K562 (cell line): ENCODE data around the gene GLDN. TPM values are rescaled to one million over a fixed set of nuclear protein-coding genes. Genes with fewer than 3 reads are reported as not detected.

Experiments used
- DMBX1 ChIP-seq: fragments of 250-450 bp; sonication (Bioruptor Pico); IDR thresholded peaks from 2 replicates; pipeline ENCODE4 v1.8.0; 2022; ENCODE audit warnings: inconsistent platforms, mild to moderate bottlenecking, moderate library complexity, borderline replicate concordance
- L3MBTL2 ChIP-seq: fragments of 450-650 bp; IDR thresholded peaks from 2 replicates; pipeline ENCODE4 v1.6.1; 2016; ENCODE audit warnings: mild to moderate bottlenecking, moderate library complexity
- OTX1 ChIP-seq: fragments of 450-650 bp; formaldehyde crosslinking; IDR thresholded peaks from 2 replicates; pipeline ENCODE4 v1.4.0; 2022; ENCODE audit warnings: mild to moderate bottlenecking
- PHB ChIP-seq: fragments of 250-450 bp; sonication (Bioruptor Pico); IDR thresholded peaks from 2 replicates; pipeline ENCODE4 v1.5.0; 2021
- RAD21 ChIP-seq, 2 experiments: fragments of 250-450 bp in 1 of 2; fragments of 450-650 bp in 1 of 2; sonication (Bioruptor Pico) in 1 of 2; formaldehyde crosslinking in 1 of 2; IDR thresholded peaks in 1 of 2; conservative IDR thresholded peaks in 1 of 2; 2 replicates each; pipeline versions ENCODE4 v1.4.0 to v1.8.0; 2020 to 2022; ENCODE audit warnings: mild to moderate bottlenecking in 2 of 2, moderate library complexity in 1 of 2
- RBFOX2 ChIP-seq: fragments of 200-400 bp; formaldehyde crosslinking; IDR thresholded peaks from 2 replicates; pipeline ENCODE4 v1.6.1; 2017; ENCODE audit warnings: low read depth, mild to moderate bottlenecking, low read length, moderate library complexity
- ZNF436 ChIP-seq: fragments of 250-450, 450-650 bp; sonication (Bioruptor Pico); formaldehyde crosslinking; IDR thresholded peaks from 2 replicates; pipeline ENCODE4 v1.7.0; 2020; ENCODE audit warnings: mild to moderate bottlenecking
- polyA plus RNA-seq, 8 experiments: library from polyadenylated mRNA; depleted of rRNA in 4 of 8; stranded (reverse) in 5 of 8; unstranded in 3 of 8; fragments of >200 nt; fragmentation: Nextera tagmentation in 2 of 8; fragmentation: Illumina TruSeq in 1 of 8; extraction: Ambion mirVana in 2 of 8; extraction: Trizol in 1 of 8; gene quantifications; 2 replicates each; pipeline versions ENCODE4 v1.2.1 to v1.2.3, GENCODE V29; 2011 to 2014; ENCODE audit warnings: inconsistent platforms in 1 of 8, missing spikeins in 1 of 8
- total RNA-seq, 7 experiments: library from RNA; depleted of rRNA in 6 of 7; stranded (reverse); fragments of >200 nt in 6 of 7; fragmentation: Illumina TruSeq in 2 of 7; extraction: Trizol in 2 of 7; gene quantifications; 2 replicates each; pipeline versions ENCODE4 v1.2.1 to v1.2.3, GENCODE V29; 2011 to 2021; ENCODE audit warnings: low replicate concordance in 1 of 7
- TF ChIP-seq, protein P1 (sequence below), 2 experiments: fragments of 450-650 bp; formaldehyde crosslinking in 1 of 2; IDR thresholded peaks; 2 replicates each; pipeline versions ENCODE4 v1.4.0 to v1.6.1; 2014 to 2020; ENCODE audit warnings: mild to moderate bottlenecking in 2 of 2, borderline replicate concordance in 1 of 2, low read depth in 1 of 2
- TF ChIP-seq, protein P2 (sequence below), 2 experiments: fragments of 450-650 bp in 1 of 2; sonication (generic) in 1 of 2; formaldehyde crosslinking; conservative IDR thresholded peaks; 2 replicates each; pipeline versions ENCODE4 v1.4.0 to v1.8.1; 2020 to 2022; ENCODE audit warnings: mild to moderate bottlenecking in 1 of 2, missing genetic modification reagents in 1 of 2
- TF ChIP-seq, protein P3 (sequence below): fragments of 450-650 bp; formaldehyde crosslinking; IDR thresholded peaks from 2 replicates; pipeline ENCODE4 v1.4.0; 2020; ENCODE audit warnings: mild to moderate bottlenecking, moderate library complexity
- TF ChIP-seq, protein P4 (sequence below), 2 experiments: fragments of 150-350 bp in 1 of 2; IDR thresholded peaks; 2 replicates each; pipeline ENCODE4 v1.6.1; 2012 to 2016; ENCODE audit warnings: low read depth in 2 of 2, low read length in 2 of 2, mild to moderate bottlenecking in 1 of 2, moderate library complexity in 1 of 2

The GLDN gene
- total and polyA plus RNA-seq, 9 of the 15 experiments (the other 6 are each of a cell fraction or from before 2014, with no cell fraction given) = 0.05 to 0.33 (median 0.18) TPM

DNA sequence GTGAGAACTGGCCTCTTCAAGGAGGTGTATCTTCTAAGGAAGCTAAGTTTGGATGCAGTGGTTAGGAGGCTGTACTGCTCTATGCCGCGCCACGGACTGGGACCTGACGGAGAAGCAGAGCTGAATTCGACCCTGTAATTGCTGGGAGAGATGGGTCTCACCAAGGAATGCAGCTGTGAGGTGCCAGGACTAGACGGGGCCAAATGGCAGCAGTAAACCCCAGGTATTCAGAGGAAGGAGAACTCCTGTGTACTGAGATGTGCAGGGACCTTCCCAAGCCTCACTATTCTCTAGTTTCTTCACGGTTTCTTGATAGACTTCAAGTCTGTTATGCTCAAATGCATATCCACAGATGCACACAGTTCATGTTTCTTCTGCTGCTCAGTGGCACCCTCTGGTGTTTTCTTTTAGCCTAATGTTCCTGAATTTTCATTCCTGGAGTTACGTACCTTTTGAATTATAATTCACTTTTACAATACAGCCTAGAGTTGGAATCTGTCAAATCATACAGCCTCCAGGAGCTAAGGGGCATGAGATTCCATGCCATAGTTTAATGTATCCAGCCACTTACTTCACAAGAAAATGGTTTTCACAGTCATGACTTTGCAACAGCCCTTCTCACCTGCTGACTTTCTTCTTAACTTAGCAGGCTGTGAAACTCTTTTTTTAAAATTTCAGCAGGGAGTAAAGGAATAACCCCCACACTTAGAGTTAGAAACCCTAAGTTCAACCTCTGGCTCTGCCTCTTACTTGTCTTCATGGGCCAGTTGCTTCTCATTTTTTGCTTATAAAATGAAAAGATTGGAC, 61.8 kb downstream of the GLDN start (continued):
- TF ChIP-seq, protein P1, sequence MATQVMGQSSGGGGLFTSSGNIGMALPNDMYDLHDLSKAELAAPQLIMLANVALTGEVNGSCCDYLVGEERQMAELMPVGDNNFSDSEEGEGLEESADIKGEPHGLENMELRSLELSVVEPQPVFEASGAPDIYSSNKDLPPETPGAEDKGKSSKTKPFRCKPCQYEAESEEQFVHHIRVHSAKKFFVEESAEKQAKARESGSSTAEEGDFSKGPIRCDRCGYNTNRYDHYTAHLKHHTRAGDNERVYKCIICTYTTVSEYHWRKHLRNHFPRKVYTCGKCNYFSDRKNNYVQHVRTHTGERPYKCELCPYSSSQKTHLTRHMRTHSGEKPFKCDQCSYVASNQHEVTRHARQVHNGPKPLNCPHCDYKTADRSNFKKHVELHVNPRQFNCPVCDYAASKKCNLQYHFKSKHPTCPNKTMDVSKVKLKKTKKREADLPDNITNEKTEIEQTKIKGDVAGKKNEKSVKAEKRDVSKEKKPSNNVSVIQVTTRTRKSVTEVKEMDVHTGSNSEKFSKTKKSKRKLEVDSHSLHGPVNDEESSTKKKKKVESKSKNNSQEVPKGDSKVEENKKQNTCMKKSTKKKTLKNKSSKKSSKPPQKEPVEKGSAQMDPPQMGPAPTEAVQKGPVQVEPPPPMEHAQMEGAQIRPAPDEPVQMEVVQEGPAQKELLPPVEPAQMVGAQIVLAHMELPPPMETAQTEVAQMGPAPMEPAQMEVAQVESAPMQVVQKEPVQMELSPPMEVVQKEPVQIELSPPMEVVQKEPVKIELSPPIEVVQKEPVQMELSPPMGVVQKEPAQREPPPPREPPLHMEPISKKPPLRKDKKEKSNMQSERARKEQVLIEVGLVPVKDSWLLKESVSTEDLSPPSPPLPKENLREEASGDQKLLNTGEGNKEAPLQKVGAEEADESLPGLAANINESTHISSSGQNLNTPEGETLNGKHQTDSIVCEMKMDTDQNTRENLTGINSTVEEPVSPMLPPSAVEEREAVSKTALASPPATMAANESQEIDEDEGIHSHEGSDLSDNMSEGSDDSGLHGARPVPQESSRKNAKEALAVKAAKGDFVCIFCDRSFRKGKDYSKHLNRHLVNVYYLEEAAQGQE (IDR thresholded peaks at IDR 0.05; ENCODE audit: borderline replicate concordance) = peak; percentile 46; the same call in 1 of the 2 replicates
- TF ChIP-seq, protein P1 (CRISPR knock-in tag; IDR thresholded peaks at IDR 0.05; ENCODE audit: low read depth) = no peak
- TF ChIP-seq PHB (no peak), RBFOX2 (no peak), ZNF436 (no peak), OTX1 (CRISPR knock-in tag) (no peak), RAD21 (CRISPR knock-in tag; conservative IDR thresholded peaks at IDR 0.05 in 1 of 2, IDR thresholded peaks at IDR 0.05 in 1 of 2) (peak; percentile 66 to 81), DMBX1 (CRISPR knock-in tag) (no peak), L3MBTL2 (0 out of 2 replicates have a peak, but pooled peaks have one; percentile 11)
- TF ChIP-seq, protein P2, sequence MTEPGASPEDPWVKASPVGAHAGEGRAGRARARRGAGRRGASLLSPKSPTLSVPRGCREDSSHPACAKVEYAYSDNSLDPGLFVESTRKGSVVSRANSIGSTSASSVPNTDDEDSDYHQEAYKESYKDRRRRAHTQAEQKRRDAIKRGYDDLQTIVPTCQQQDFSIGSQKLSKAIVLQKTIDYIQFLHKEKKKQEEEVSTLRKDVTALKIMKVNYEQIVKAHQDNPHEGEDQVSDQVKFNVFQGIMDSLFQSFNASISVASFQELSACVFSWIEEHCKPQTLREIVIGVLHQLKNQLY (CRISPR knock-in tag; conservative IDR thresholded peaks at IDR 0.05) = no peak
- TF ChIP-seq, protein P3, sequence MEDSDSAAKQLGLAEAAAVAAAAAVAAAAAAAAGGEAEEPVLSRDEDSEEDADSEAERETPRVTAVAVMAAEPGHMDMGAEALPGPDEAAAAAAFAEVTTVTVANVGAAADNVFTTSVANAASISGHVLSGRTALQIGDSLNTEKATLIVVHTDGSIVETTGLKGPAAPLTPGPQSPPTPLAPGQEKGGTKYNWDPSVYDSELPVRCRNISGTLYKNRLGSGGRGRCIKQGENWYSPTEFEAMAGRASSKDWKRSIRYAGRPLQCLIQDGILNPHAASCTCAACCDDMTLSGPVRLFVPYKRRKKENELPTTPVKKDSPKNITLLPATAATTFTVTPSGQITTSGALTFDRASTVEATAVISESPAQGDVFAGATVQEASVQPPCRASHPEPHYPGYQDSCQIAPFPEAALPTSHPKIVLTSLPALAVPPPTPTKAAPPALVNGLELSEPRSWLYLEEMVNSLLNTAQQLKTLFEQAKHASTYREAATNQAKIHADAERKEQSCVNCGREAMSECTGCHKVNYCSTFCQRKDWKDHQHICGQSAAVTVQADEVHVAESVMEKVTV (CRISPR knock-in tag) = peak; percentile 41; the same call in 1 of the 2 replicates
- TF ChIP-seq, protein P4, sequence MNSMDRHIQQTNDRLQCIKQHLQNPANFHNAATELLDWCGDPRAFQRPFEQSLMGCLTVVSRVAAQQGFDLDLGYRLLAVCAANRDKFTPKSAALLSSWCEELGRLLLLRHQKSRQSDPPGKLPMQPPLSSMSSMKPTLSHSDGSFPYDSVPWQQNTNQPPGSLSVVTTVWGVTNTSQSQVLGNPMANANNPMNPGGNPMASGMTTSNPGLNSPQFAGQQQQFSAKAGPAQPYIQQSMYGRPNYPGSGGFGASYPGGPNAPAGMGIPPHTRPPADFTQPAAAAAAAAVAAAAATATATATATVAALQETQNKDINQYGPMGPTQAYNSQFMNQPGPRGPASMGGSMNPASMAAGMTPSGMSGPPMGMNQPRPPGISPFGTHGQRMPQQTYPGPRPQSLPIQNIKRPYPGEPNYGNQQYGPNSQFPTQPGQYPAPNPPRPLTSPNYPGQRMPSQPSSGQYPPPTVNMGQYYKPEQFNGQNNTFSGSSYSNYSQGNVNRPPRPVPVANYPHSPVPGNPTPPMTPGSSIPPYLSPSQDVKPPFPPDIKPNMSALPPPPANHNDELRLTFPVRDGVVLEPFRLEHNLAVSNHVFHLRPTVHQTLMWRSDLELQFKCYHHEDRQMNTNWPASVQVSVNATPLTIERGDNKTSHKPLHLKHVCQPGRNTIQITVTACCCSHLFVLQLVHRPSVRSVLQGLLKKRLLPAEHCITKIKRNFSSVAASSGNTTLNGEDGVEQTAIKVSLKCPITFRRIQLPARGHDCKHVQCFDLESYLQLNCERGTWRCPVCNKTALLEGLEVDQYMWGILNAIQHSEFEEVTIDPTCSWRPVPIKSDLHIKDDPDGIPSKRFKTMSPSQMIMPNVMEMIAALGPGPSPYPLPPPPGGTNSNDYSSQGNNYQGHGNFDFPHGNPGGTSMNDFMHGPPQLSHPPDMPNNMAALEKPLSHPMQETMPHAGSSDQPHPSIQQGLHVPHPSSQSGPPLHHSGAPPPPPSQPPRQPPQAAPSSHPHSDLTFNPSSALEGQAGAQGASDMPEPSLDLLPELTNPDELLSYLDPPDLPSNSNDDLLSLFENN (IDR thresholded peaks at IDR 0.05; ENCODE audit: low read depth in 2 of 2, low read length in 2 of 2) = no peak
